ENCODE measurements around the gene TMEM204.

Gene TMEM204

DNA sequence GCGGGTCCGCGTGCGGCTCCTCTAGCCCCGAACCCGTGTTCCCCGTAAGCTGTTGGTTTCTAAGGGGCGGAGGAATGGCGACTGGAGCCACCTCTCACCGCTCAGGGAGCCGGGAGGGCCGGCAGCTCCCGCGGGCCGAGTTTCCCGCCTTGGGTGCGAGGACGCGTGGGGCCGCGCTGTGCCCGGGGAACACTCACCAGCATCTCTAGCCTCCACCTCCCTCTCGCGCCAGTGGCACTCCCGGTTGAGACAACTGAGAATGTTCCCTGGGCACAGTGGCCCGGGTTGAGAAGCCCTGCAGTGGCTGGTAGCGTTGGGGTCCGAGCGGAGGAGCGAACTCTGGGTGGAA, 39.7 kb upstream of the TMEM204 start (continued):
- no peak for TF ChIP-seq ZNF184 (tag by site-specific recombination; IDR thresholded peaks at IDR 0.05)
- 0 out of 2 replicates have a peak, but pooled peaks have one; percentile 3 for TF ChIP-seq REST (tag by site-specific recombination; IDR thresholded peaks at IDR 0.05)
- TF ChIP-seq ZNF175 (tag by site-specific recombination; IDR thresholded peaks at IDR 0.05): no peak
- TF ChIP-seq ZNF423 (tag by site-specific recombination; IDR thresholded peaks at IDR 0.05): no peak
- TF ChIP-seq, protein P1, sequence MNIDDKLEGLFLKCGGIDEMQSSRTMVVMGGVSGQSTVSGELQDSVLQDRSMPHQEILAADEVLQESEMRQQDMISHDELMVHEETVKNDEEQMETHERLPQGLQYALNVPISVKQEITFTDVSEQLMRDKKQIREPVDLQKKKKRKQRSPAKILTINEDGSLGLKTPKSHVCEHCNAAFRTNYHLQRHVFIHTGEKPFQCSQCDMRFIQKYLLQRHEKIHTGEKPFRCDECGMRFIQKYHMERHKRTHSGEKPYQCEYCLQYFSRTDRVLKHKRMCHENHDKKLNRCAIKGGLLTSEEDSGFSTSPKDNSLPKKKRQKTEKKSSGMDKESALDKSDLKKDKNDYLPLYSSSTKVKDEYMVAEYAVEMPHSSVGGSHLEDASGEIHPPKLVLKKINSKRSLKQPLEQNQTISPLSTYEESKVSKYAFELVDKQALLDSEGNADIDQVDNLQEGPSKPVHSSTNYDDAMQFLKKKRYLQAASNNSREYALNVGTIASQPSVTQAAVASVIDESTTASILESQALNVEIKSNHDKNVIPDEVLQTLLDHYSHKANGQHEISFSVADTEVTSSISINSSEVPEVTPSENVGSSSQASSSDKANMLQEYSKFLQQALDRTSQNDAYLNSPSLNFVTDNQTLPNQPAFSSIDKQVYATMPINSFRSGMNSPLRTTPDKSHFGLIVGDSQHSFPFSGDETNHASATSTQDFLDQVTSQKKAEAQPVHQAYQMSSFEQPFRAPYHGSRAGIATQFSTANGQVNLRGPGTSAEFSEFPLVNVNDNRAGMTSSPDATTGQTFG (tag by site-specific recombination; IDR thresholded peaks at IDR 0.05; ENCODE audit: borderline replicate concordance): no peak
- no peak for TF ChIP-seq ZNF214 (tag by site-specific recombination; IDR thresholded peaks at IDR 0.05; ENCODE audit: borderline replicate concordance)
- TF ChIP-seq GLI2 (tag by site-specific recombination; IDR thresholded peaks at IDR 0.05; ENCODE audit: borderline replicate concordance, low read depth): no peak
- TF ChIP-seq ZNF341 (tag by site-specific recombination; IDR thresholded peaks at IDR 0.05; ENCODE audit: low read depth): peak; percentile 32
- TF ChIP-seq, protein P2, sequence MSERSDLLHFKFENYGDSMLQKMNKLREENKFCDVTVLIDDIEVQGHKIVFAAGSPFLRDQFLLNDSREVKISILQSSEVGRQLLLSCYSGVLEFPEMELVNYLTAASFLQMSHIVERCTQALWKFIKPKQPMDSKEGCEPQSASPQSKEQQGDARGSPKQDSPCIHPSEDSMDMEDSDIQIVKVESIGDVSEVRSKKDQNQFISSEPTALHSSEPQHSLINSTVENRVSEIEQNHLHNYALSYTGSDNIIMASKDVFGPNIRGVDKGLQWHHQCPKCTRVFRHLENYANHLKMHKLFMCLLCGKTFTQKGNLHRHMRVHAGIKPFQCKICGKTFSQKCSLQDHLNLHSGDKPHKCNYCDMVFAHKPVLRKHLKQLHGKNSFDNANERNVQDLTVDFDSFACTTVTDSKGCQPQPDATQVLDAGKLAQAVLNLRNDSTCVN (tag by site-specific recombination; optimal IDR thresholded peaks at IDR 0.05): peak; percentile 81
- TF ChIP-seq ZNF701 (tag by site-specific recombination; IDR thresholded peaks at IDR 0.05): no peak
- TF ChIP-seq ZNF529 (tag by site-specific recombination; IDR thresholded peaks at IDR 0.05; ENCODE audit: insufficient replicate concordance): no peak
- no peak; the same call in 1 of the 2 replicates for TF ChIP-seq SP3 (tag by site-specific recombination; IDR thresholded peaks at IDR 0.05)
- TF ChIP-seq ZNF76 (tag by site-specific recombination; IDR thresholded peaks at IDR 0.05; ENCODE audit: borderline replicate concordance, low read depth): 0 out of 2 replicates have a peak, but pooled peaks have one; percentile 12
- no peak for TF ChIP-seq ZNF280C (tag by site-specific recombination; IDR thresholded peaks at IDR 0.05)
- peak; percentile 29; the same call in 1 of the 2 replicates for TF ChIP-seq SP2 (tag by site-specific recombination; IDR thresholded peaks at IDR 0.05)
- TF ChIP-seq ZNF174 (tag by site-specific recombination; IDR thresholded peaks at IDR 0.05): no peak
- TF ChIP-seq GLIS2 (tag by site-specific recombination; IDR thresholded peaks at IDR 0.05): 0 out of 2 replicates have a peak, but pooled peaks have one; percentile 25
- no peak for TF ChIP-seq ZNF140 (tag by site-specific recombination; IDR thresholded peaks at IDR 0.05)
- no peak for TF ChIP-seq ZNF157 (tag by site-specific recombination; IDR thresholded peaks at IDR 0.05)
- TF ChIP-seq ZNF146 (tag by site-specific recombination; IDR thresholded peaks at IDR 0.05): peak; percentile 5; the same call in 1 of the 2 replicates
- TF ChIP-seq ZNF311 (tag by site-specific recombination; IDR thresholded peaks at IDR 0.05; ENCODE audit: borderline replicate concordance): no peak
- no peak for TF ChIP-seq KLF17 (tag by site-specific recombination; IDR thresholded peaks at IDR 0.05)
- TF ChIP-seq, protein P3, sequence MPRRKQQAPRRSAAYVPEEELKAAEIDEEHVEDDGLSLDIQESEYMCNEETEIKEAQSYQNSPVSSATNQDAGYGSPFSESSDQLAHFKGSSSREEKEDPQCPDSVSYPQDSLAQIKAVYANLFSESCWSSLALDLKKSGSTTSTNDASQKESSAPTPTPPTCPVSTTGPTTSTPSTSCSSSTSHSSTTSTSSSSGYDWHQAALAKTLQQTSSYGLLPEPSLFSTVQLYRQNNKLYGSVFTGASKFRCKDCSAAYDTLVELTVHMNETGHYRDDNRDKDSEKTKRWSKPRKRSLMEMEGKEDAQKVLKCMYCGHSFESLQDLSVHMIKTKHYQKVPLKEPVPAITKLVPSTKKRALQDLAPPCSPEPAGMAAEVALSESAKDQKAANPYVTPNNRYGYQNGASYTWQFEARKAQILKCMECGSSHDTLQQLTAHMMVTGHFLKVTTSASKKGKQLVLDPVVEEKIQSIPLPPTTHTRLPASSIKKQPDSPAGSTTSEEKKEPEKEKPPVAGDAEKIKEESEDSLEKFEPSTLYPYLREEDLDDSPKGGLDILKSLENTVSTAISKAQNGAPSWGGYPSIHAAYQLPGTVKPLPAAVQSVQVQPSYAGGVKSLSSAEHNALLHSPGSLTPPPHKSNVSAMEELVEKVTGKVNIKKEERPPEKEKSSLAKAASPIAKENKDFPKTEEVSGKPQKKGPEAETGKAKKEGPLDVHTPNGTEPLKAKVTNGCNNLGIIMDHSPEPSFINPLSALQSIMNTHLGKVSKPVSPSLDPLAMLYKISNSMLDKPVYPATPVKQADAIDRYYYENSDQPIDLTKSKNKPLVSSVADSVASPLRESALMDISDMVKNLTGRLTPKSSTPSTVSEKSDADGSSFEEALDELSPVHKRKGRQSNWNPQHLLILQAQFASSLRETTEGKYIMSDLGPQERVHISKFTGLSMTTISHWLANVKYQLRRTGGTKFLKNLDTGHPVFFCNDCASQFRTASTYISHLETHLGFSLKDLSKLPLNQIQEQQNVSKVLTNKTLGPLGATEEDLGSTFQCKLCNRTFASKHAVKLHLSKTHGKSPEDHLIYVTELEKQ (tag by site-specific recombination; IDR thresholded peaks at IDR 0.05; ENCODE audit: borderline replicate concordance): no peak
- no peak for TF ChIP-seq ZNF555 (tag by site-specific recombination; conservative IDR thresholded peaks at IDR 0.05)
